K562 treated with DMSO at 1 percent for 4 hours (cell line): ENCODE data around the gene SETDB2. TPM values are rescaled to one million over a fixed set of nuclear protein-coding genes. Genes with fewer than 3 reads are reported as not detected.

Source experiments
- total RNA-seq: library from RNA; unstranded; fragments of 300-600 nt; gene quantifications from 2 replicates; pipeline ENCODE4 v1.2.3, GENCODE V29; 2022; ENCODE audit not compliant: insufficient read depth

SETDB2 gene
- 2.5 and 4.3 TPM in 2 replicates for total RNA-seq

GRCh38 chr13:49443704-49444523 is at the start of gene SETDB2, which contains the start of gene CAB39L:
SETDB2 (plus strand) TSS chr13:49444274; CDS start chr13:49451894, 7,620 bp downstream.
CAB39L (minus strand) TSS chr13:49444064; CDS start chr13:49382910, 61,154 bp downstream.

GRCh38 chr13:49495783-49496762 is 52.0 kb downstream of the SETDB2 start, which contains the start of gene PHF11:
PHF11 (plus strand) TSS chr13:49495953; CDS start chr13:49496002, 49 bp downstream.

Other genes with a start within 250 kb of the SETDB2 start
- gene MLNR, start 223.9 kb upstream of the SETDB2 start, total RNA-seq: not detected in 2 replicates
- 4.5 and 4.6 TPM in 2 replicates for gene CDADC1, start 196.3 kb upstream of the SETDB2 start, total RNA-seq
- 1.4 TPM in 1 of 2 replicates, not detected in the other for gene CAB39L, start 210 bp upstream of the SETDB2 start, total RNA-seq
- 1.3 and 4.2 TPM in 2 replicates for gene PHF11, start 51.7 kb downstream of the SETDB2 start, total RNA-seq
- gene RCBTB1, start 141.3 kb downstream of the SETDB2 start, total RNA-seq: 6.4 and 6.6 TPM in 2 replicates
- gene ARL11, start 184.2 kb downstream of the SETDB2 start, total RNA-seq: 0.64 TPM in 1 of 2 replicates, not detected in the other
- gene EBPL, start 247.2 kb downstream of the SETDB2 start, total RNA-seq: 30.5 and 31.1 TPM in 2 replicates